GM19193 (cell line): ENCODE results near the gene ALDH1L1.

Experiments used
- POLR2A ChIP-seq: IDR thresholded peaks from 4 replicates; pipeline ENCODE4 v1.6.1; 2011; ENCODE audit not compliant: insufficient read depth, insufficient read length; ENCODE audit errors: extremely low read depth

ALDH1L1 gene

DNA sequence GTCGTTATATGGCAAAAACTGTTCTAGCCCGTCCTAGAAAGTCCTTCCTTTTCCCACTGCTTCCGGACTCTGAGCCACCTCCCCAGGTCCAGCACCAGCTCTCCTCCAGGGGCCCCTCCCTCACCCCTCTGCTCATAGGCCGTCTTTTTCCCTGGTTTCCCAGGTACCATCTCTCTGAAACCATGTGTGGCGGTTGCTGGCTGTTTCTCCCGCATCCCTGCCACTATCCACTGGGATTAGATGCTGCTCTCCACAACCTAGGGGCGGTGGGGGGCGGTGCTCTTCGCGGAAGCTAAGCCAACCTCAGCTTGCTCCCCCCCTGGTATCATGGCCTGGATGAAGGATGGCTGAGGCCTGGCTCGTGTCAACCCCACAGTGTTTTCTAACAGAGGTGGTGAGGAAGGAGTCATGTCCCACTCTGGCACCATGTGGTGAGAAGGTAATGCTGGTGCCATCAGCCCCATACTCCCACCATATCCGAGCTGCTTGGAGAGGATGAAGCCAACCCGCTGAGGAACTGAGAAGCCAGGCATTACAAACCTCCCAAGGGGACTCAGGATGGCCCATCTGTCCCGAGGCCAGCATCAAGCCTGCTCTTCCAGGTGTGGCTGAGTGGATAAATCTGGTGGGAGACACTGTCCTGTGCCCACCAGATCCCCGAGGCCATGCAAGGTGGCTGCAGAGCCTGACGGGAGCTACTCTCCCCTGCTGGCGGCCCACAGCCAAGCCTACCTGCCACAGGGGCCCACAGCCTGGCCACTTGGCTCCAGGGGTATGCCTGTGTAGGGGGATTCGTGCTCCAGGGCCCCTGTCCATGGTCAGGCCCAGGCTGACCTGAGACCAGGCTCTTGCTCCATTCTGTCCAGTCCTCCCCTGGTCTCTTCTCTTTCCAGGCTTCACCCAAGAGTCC, 68.6 kb downstream of the ALDH1L1 start:
- TF ChIP-seq POLR2A, result no peak

DNA sequence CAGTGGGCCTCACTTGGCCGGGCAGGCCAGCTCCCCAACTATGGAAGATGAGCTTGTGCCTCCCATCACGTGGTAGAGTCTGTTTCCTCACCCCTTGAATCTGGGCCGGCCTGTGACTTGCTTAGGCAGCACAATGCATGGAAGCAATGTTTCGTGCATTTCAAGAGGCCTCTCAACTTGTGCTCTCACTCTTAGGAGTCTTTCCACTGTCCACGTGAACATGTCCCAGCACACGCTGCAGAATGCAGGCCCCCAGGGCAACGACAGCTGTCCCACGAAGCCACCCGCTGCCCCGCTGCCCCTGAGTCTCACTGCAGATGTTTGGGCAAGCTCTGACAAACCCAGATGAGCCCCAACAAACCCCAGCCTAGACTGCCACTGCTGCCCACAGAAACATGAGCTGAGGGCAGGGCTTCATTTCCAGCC, 69.2 kb downstream of the ALDH1L1 start:
- no peak for TF ChIP-seq POLR2A

DNA sequence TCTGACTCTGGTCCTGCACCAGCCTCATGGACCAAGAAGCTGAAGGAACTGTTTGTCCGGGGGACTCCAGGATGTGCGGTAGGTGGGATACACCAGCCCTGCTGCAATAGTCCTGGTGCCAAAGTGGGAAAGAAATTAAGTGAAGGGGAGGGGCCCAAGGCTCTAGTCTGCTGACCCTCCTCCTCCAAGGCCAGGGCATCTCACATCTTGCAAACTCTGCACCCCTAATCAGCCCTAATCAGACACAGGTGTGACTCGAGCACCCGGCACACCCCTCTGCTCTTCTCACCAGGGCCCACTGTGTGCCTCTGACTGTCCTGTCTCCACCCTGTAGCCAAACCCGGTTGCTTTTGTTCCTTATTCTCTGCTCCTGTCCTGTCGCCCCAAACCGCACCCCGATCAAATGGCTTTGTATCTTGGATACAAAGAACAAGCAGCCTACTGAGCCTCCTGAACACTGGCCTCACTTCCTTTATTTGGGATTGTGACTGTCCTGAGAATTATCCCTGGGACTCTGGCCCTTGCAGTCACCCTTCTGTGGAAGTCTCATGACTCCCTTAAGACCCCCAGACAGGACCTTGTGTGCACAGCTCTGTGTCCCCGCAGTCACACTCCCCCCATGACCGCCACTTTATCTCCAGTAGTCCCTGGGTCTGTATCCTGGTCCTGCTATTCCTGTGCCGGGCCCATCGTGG, 69.8 kb downstream of the ALDH1L1 start:
- no peak for TF ChIP-seq POLR2A

DNA sequence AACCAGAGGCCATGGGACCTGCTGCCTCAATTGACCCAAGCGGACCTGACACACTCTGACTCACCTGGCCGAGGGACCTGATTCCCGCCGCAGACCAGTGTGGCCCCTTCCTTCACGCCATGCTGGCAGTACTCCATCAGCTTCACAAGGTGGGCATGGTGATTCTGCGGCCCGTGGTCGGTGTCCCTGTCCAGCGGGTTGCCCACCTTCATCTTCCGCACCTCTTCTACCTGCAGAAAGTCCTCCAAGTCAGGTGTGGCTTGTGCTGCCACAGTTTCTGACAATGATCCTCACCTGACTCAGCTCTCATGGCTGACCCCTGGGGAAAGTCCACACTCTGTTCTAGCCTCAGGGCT, 70.5 kb downstream of the ALDH1L1 start:
- TF ChIP-seq POLR2A, result no peak

DNA sequence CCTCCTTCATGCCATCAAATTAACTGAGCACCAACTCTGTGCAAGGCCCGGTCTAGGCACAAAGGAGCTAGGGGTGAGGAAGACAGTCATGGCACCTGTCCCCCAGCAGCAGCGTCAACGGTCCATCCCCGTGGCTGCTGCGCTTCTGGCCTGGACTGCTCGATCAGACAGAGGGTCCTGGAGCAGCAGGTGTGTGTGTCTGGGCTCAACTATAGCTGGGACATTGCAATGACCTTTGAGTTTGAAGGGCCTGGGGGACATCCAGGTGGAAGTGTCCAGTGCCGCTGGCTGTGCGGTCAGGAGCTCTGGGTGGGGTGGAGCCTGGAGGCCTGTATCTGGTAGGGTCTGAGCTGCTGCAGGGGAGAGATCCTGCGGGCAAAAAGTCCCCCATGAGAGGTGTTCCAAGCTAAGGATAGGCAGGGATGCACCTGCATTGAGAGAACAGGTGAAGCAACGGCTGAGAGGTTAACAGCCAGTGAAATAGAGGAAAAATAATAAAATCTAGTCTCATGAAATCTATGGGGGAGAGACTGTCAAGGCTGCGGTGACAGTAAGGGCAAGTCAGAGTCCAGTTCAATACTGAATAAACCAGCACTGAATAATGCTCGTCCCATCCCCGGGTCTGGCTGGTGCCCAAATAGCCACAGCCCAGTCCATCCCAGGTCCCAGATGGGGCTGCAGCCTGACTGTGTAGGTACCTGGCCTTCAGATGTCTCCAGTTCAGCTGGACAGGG, 71.1 kb downstream of the ALDH1L1 start:
- TF ChIP-seq POLR2A, result no peak

DNA sequence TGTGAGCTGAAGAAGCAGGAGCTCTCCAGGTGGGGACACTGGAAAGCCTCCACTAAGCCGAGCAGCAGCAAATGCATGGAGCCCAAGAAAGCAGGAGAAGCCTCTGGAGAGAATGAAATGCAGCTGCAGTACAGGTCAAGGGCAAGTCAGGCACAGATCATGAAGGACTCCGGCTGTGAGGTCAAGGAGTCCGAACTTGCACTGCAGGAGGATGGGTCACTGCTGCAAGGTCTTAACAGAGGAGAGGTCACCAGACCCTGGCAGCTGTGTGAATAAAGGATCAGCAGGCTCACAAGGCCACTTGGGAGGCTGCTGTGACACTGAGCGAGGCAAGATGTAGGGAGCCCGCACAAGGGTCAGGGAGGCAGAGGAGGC, 71.7 kb downstream of the ALDH1L1 start:
- no peak for TF ChIP-seq POLR2A

DNA sequence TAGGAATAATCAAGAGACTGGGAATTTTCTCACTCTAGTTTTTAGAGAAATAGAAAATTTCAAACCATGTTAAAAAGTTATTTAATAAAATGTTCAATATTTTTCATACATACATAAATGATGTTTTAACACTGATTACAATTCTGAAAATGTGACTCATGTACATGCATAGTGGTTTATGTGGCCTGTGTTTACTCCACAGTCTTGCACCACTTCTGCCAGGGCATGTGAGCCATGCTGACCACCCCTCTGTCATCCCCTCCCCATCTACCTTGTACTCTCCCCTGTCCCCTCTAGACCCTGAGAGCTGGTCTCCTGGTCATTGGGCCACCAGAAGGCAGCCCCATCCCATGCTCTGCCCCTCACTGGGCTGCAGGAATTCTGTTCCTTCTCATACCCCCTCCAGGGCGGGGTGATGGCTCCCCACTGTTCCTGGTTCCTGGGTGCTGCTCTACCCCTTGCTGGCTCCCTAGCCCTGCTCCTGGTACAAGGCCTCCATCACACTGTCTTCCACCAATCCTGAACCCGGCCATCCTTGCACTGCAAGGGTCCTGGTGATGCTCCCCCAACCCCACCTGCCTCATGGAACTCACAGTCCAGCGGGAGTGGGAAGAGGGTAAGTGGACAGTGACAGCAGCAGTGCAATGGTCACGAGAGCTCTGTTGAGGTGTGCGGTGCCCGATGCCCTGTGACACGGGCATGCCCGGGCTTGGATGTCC, 72.3 kb downstream of the ALDH1L1 start:
- TF ChIP-seq POLR2A, result no peak

DNA sequence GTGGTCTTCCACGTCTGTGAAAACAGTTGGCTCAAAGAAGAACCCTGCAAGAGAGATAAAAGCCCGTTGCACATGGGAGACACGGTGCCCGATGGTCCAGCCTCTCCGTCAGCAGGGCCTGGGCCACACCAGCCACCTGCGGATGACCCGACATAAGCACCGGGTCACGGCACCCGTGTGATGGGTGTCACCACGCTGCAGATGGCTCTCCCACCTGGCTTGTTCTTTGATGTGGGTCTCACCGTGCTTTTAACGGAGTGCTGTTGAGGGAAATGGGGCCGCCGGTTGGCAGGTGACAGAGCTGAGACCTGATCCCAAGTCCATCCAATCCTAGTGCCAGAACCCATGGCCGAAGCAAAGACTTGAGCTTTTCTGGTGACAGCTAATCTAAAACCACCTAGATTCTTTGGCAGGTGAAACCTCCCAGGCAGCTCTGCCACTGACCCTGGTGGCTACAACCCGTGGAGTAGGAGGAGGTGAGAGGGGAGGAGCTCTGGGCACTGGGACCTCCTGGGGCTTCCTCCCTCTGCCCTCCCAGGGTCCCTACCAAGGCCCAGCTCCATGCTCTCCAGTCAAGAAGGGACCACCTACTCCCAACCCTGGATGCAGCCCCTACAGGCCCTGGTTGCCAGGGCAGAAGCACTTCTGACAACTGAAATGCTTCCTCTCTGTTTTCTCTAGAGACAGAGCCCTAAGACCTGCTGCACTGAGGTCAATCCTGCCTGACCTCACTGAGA, 73.0 kb downstream of the ALDH1L1 start:
- TF ChIP-seq POLR2A, result no peak

DNA sequence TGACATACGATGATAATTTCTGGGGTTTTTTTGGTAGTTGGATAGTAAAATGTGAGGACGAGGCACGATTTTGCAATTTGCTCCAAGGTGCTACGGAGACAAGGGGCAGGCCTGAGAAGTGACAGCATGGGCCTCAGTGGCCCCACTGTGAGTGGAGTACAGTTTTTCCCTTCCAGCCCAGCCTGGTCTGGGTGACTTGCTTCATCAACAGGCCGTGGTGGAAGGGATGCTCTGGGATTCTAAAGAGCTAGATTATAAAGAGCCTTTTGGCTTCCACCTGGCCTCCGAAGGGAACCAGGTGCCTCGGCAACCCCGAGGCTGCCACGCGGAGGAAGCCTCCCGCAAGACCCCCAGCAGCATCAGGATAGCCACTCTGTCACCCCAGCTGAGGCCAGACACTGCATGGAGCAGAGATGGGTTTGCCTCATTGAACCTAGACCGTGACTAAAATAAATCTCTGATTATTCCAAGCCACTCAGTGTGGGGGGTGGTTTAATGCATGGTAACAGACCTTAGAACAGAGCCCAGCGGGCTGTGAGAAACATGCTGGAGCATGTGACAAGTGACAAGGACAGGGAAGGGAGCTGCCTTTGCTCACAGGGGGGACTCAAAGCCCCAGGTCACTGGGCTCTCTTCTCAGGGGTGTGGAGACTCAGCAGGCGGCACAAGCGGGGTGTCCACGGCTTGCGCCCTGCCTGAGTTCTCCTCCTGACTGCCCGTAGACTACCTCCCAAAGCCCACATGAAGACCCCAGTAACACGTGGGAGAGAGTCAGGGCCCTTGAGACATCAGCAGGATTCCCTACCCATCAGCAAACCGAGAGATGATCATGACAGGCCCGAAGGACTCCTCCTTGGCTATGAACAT, 73.8 kb downstream of the ALDH1L1 start:
- TF ChIP-seq POLR2A, result no peak

DNA sequence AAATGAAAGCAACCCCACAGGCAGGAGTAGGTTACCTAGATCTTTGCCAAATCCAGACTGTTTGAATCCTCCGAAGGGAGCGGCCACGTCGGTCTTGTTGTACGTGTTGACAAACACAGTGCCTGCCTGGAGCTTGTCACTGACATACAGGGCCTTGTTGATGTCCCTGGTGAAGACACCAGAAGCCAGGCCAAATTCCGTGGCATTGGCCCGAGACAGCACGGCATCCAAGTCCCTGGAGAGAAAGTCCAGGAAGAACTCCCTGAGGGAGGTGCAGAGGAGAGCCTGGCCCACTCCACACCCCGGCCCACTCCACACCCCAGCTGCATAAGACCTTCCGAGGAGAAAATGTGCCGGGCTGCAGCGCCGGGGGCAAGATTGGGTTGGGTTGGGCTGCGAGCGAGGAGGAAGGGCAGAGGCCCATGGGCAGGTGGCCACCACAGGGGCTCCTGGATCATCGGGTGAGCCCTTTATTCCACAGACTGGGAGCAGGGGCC, 74.6 kb downstream of the ALDH1L1 start:
- TF ChIP-seq POLR2A, result no peak

DNA sequence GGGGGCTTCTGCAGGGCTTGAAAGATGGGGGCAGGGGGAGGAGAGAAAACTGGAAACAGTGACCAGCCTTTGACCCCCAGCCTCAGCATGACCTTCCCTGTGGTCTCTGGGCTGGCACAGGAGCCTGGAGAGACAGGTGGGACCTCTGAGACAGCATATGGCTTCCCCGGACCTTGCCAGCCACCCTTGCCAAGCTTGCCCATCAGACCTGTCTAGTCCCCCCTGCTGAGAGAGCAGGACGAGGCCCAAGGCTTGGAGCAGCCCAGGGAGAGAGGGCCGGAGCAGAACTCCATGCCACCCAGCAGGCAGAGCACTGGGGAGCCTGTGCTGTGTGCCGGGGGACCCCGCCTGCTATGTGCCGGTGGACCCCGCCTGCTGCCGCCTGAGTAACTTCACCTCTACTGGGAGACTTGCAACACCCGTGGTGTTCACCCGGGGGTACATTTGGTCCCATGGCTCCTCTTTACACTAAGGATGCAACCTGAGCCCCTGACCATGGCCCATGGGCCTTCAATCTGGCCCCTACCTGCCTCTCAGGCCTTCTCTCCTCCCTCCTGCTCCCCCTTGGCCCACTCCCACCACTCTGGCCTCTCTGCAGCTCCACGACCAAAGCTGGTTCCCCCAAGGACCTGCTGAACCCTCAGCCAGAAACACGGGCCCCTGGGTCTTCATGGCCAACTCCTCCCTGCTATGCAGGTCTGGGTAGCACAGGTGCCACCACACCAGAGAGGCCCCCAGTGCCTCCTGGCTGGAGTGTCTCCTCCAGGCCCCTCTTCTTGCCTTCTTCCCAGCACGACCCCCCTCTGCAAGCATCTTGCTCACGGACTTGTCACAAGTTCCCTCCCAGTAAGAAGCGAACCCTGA, 75.4 kb downstream of the ALDH1L1 start:
- TF ChIP-seq POLR2A, result no peak

DNA sequence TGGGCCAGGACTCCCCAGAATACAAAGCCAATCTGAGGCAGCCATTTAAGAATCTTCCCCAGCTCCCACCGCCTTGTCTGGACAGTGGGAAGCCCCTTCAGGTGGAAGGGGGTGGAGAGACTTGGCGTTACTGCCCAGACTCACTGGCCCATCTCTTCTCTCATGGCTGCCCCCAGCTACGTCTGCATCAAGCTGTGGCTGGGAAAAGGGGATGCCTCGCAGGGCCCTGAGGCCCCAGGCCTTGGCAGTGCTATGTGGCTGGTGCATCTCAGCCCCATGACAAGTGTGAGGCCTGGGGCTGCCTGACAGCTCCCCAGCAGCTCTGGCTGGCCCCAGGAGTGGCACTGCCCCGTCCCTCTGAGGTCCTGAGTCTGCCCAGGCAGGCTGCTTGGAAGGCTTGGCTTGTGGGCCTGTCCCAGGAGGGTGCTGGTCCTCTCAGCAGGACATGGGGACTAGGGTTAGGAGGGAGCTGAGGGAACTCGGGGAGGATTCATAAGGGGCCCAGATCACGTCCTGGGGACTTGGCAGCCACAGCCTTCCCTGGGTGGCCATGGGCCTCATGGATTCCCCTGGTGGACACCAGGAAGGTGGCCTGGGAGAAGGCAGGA, 76.3 kb downstream of the ALDH1L1 start:
- TF ChIP-seq POLR2A, result no peak
